ENCODE results near the gene P2RY8.

Gene P2RY8

GRCh38 chrX:1424147-1424851, 112.7 kb downstream of the P2RY8 start:
- in situ Hi-C loops (cut with HindIII; ENCODE audit: low pct_unique_long_range_greater_than_20kb, low sequenced_read_pairs): no loop called here
- TF ChIP-seq JUND (IDR thresholded peaks at IDR 0.05; ENCODE audit: low read depth): no peak
- no peak for DNase-seq (ENCODE audit: low read depth in 1 of 2, low spot score in 1 of 2)

DNA sequence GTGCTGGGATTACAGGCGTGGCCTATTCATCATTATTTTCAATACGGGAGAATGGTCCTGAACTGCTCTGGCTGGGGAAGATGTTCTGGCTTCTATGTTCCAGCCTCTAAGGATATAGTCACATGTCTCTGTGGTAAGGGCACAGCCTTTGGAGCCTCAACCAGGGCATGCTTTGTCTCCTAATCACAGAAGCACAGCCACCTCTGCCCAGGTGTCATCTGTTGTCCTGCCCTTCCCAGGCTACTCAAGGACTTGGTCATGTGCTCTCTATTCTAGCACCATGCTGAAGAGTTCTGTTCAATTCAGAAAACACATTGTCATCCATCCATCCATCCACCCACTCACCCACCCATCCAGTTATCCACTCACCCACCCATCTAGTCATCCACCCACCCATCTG, 113.8 kb downstream of the P2RY8 start:
- DNase-seq (ENCODE audit: low read depth in 1 of 2, low spot score in 1 of 2): no peak
- in situ Hi-C loops (cut with HindIII; ENCODE audit: low pct_unique_long_range_greater_than_20kb, low sequenced_read_pairs): no loop called here
- no peak for TF ChIP-seq JUND (IDR thresholded peaks at IDR 0.05; ENCODE audit: low read depth)

GRCh38 chrX:1422135-1422465, 114.9 kb downstream of the P2RY8 start:
- in situ Hi-C loops (cut with HindIII; ENCODE audit: low pct_unique_long_range_greater_than_20kb, low sequenced_read_pairs): no loop called here
- no peak for TF ChIP-seq JUND (IDR thresholded peaks at IDR 0.05; ENCODE audit: low read depth)
- DNase-seq (ENCODE audit: low read depth in 1 of 2, low spot score in 1 of 2): no peak

DNA sequence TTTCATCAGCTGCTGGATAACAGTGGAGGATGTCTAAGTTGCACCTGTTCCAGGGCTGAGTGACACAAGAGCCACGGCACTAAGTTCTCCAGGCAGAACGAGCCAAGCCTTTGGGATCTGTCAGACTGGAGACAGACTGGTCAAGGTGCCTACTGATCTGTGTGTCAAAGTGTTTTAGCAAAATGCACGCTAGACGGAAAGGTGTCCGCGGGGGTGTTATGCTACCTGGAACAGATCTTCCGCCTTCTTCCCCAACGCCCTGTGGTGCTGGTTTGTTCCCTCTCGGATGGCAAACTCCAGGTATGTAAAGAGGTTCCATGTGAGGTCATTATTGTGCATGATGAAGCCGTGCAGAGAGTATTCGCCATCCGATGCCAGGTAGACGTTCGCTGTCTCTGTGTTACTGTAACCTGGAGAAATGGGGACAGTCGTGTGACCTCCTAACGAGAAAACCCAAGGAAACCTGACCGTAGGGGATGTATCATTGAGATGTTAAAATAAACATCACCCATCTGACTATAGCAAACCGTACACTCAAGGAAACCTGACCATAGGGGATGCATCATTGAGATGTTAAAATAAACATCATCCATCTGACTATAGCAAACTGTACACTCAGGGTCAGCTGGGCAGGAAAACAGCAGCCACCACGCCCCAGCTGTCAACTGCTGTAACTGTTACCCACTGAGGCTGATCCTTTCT, 115.4 kb downstream of the P2RY8 start:
- DNase-seq (ENCODE audit: low read depth in 1 of 2, low spot score in 1 of 2): no peak
- in situ Hi-C loops (cut with HindIII; ENCODE audit: low pct_unique_long_range_greater_than_20kb, low sequenced_read_pairs): no loop called here
- no peak for TF ChIP-seq JUND (IDR thresholded peaks at IDR 0.05; ENCODE audit: low read depth)

DNA sequence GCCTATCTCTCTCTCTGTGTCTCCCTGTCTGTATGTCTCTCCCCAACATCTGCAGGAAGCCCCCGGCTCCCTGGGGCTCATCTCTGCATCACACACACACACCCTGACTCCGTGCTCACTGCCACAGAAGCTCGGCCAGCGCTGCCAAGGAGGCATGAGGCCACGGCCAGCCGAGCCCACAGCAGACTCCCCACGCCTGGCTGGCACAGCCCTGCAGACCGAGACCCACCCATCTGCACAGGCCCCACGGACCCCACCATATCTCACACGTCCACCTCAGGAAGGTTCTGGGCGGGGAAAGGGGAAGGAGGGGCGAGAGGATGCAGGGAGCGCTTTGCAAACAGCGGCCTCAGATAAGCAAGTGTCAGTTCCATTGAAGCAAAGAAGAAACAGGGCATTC, 116.6 kb downstream of the P2RY8 start:
- DNase-seq (ENCODE audit: low read depth in 1 of 2, low spot score in 1 of 2): no peak
- in situ Hi-C loops (cut with HindIII; ENCODE audit: low pct_unique_long_range_greater_than_20kb, low sequenced_read_pairs): no loop called here
- no peak for TF ChIP-seq JUND (IDR thresholded peaks at IDR 0.05; ENCODE audit: low read depth)

- in situ Hi-C loops (cut with HindIII; ENCODE audit: low pct_unique_long_range_greater_than_20kb, low sequenced_read_pairs): no loop called here
- no peak for DNase-seq (ENCODE audit: low read depth in 1 of 2, low spot score in 1 of 2)
- no peak for TF ChIP-seq JUND (IDR thresholded peaks at IDR 0.05; ENCODE audit: low read depth)
Measured at GRCh38 chrX:1419545-1420355, 117.2 kb downstream of the P2RY8 start.

- in situ Hi-C loops (cut with HindIII; ENCODE audit: low pct_unique_long_range_greater_than_20kb, low sequenced_read_pairs): no loop called here
- no peak for TF ChIP-seq JUND (IDR thresholded peaks at IDR 0.05; ENCODE audit: low read depth)
- DNase-seq (ENCODE audit: low read depth in 1 of 2, low spot score in 1 of 2): no peak
Measured at GRCh38 chrX:1418901-1419544, 118.0 kb downstream of the P2RY8 start.

GRCh38 chrX:1417921-1418771, 118.8 kb downstream of the P2RY8 start:
- in situ Hi-C loops (cut with HindIII; ENCODE audit: low pct_unique_long_range_greater_than_20kb, low sequenced_read_pairs): no loop called here
- no peak for DNase-seq (ENCODE audit: low read depth in 1 of 2, low spot score in 1 of 2)

GRCh38 chrX:1416965-1417760, 119.8 kb downstream of the P2RY8 start:
- in situ Hi-C loops (cut with HindIII; ENCODE audit: low pct_unique_long_range_greater_than_20kb, low sequenced_read_pairs): no loop called here
- no peak for DNase-seq (ENCODE audit: low read depth in 1 of 2, low spot score in 1 of 2)
- TF ChIP-seq JUND (IDR thresholded peaks at IDR 0.05; ENCODE audit: low read depth): no peak

More at GRCh38 chrX:1417921-1418771, 118.8 kb downstream of the P2RY8 start:
- no peak for TF ChIP-seq JUND (IDR thresholded peaks at IDR 0.05; ENCODE audit: low read depth)

DNA sequence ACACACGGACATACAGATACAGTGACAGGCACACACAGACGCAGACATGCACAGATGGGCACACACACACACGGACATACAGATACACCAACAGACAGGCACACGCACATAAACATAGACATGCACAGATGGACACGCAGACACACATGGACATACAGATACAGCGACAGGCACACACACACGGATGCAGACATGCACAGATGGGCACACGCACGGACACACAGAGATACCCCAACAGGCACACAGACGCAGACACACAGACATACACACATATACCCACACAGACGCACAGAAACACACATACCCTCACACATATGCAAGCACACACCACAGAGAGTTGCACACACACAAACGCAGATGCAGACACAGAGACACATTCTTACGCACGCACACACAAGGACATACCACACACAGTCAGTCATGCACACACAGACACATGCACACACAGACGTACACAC, 120.6 kb downstream of the P2RY8 start:
- TF ChIP-seq JUND (IDR thresholded peaks at IDR 0.05; ENCODE audit: low read depth): no peak
- in situ Hi-C loops (cut with HindIII; ENCODE audit: low pct_unique_long_range_greater_than_20kb, low sequenced_read_pairs): no loop called here
- no peak for DNase-seq (ENCODE audit: low read depth in 1 of 2, low spot score in 1 of 2)
